ENCODE measurements around the gene MACROD2. TPM values are rescaled to one million over a fixed set of nuclear protein-coding genes. Genes with fewer than 3 reads are reported as not detected.
A peak's percentile ranks its signal among the peaks of the same experiment; 100 is the strongest.
"Not testable (repeated sequence)": the region's sequence is repeated elsewhere in the genome, so short reads cannot be mapped to it uniquely, and the experiment has no call there.

MACROD2 gene
- polyA plus RNA-seq, 2 of the 4 experiments (the other 2 are of a cell fraction) = 0.96 to 1.3 TPM

DNA sequence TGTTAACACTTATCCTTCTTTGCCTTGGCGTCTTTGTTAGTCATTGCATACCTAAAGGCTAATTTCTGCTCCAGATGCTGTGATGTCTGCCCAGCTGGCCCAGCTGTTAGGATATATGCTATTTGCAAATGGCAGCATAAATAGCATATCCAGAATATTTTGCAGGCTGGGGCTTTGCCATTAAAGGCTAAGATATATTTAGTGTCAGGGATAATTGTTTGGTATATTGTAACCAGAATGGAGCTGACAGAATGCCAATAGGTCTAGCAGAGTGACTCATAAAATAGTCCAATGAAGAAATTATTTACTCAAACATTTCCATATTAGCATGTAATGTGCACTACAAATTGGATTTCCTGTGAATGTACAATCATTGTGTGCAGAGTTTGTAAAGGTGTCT lies 926.2 kb downstream of the MACROD2 start (continued):
- TF ChIP-seq GATA3 (IDR thresholded peaks at IDR 0.05; ENCODE audit: borderline replicate concordance) (no peak), ESRRA (IDR thresholded peaks at IDR 0.05; ENCODE audit: borderline replicate concordance, low read length) (no peak)

DNA sequence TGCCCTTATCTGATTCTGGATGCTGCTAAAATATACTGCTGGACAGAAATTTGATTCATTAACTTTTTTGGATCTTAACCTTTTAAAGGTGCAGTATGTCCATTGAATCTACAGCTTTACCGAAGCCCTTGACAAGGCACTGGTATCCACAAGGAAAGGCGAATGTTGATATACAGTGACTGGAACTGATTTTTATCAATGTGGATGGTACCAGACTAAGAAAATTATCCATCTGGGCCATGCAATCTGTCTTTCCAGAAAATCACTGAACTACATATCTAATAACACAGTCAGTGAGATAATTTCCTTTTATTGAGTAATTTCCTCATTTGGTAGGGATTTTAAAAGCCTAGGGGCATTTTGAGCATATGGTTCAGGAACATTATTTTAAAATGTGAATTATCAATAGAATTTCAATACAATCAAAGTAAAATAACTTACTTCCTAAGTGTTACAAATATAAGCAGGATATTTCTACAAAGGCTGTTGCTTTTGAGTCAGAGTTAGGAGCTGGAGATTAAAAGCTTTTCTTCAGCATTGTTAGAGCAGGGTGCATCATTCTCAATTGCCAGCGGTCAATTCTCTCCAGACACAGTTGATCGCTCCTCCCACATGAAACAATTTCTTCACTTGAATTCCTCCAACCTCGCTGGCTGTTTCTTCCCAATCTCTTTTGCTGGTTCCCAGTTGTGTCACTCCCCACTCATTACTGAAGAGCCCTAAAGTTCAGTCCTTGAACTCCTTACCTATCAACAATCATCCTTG lies 927.4 kb downstream of the MACROD2 start:
- H3K9me3 ChIP-seq = 0 out of 3 replicates have a peak, but pooled peaks cover 2% of the 10 kb centered on the region
- WGBS (ENCODE audit: missing lambda C conversion rate) = 94% methylated on average over 5 of the region's 5 CpGs
- TF ChIP-seq EP300 (IDR thresholded peaks at IDR 0.05) (no peak), RNF2 (IDR thresholded peaks at IDR 0.05; ENCODE audit: borderline replicate concordance, low read depth) (no peak), RCOR1 (IDR thresholded peaks at IDR 0.05; ENCODE audit: low read depth, low read length) (no peak), BHLHE40 (IDR thresholded peaks at IDR 0.05; ENCODE audit: low read depth, low read length) (no peak), SMC3 (IDR thresholded peaks at IDR 0.05) (no peak), RFX5 (IDR thresholded peaks at IDR 0.05) (no peak)
- H3K4me1 ChIP-seq = peaks cover 36% of the 10 kb centered on the region
- CTCF ChIA-PET = no interaction called here
- no peak overlapping the region for H3K4me2 ChIP-seq
- H3K4me3 ChIP-seq = no peak overlapping the region
- FAIRE-seq (no peak), ATAC-seq (no peak), DNase-seq (ENCODE audit: low read depth in 1 of 2, low spot score in 1 of 2) (no peak)
- 0 out of 6 replicates have a peak overlapping the region, but pooled peaks of 1 of the 2 experiments have one; percentile 17 for H3K27ac ChIP-seq
- POLR2A ChIA-PET = no interaction called here

DNA sequence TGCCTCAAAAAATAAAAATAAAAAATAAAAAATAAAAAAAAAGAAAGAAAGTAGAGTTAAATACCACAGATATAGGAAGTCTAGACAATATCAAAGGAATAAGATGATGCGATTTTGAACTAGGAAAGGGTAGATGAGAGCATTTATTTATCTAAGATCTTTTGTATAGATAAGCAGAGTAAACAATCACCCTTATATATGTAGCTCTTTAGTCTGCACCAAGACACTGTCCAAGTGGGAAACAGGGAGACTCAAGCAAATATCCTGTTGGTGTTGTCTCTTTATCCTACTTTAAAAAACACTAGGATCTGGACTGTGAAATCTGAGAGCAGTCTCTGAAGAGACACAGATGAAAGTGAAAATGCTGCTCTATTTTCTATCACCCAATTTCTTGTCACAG lies 929.1 kb downstream of the MACROD2 start:
- 5% methylated on average over 1 of the region's 1 CpG for WGBS (ENCODE audit: missing lambda C conversion rate)
- DNase-seq (ENCODE audit: low read depth in 1 of 2, low spot score in 1 of 2) (peak in 1 of 2 experiments; percentile 26), ATAC-seq (peak in 1 of 2 experiments; percentile 60; a peak in 2 of 6 replicates), FAIRE-seq (peak; percentile 95)
- POLR2A ChIA-PET = no interaction called here
- Histone ChIP-seq H3K9me3 (0 out of 3 replicates have a peak, but pooled peaks cover 2% of the 10 kb centered on the region), H3K4me2 (peak overlapping the region; percentile 69), H3K4me1 (peaks cover 35% of the 10 kb centered on the region), H3K27ac (peak overlapping the region; percentile 47 to 73), H3K4me3 (no peak overlapping the region)
- TF ChIP-seq RARB (CRISPR knock-in tag; IDR thresholded peaks at IDR 0.05) = no peak
- no peak for TF ChIP-seq PBX3 (IDR thresholded peaks at IDR 0.05)
- TF ChIP-seq ZC3H11A (IDR thresholded peaks at IDR 0.05) = no peak
- TF ChIP-seq CBX8 (IDR thresholded peaks at IDR 0.05) = no peak
- TF ChIP-seq FOXS1 (CRISPR knock-in tag; IDR thresholded peaks at IDR 0.05) = no peak
- no peak for TF ChIP-seq HES2 (IDR thresholded peaks at IDR 0.05)
- TF ChIP-seq HEYL (CRISPR knock-in tag; IDR thresholded peaks at IDR 0.05) = no peak
- CTCF ChIA-PET = no interaction called here

DNA sequence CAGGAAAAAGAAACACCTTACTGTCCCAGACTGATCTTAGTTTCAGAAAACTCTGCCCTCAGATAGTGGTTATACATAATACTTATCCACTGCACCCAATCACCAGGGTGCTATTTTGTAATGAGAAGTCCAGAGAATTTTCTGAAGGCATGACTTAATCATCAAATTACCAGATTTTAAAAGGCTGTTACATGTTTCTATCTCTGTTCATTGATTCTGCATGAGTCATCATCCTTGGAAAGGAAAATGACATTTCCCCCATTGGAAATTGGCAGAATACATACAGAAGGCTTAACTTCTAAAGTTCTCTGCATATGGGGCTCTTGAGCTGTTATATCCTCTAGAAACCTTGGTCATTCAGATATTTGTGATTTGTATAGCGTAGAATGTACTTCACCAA lies 930.0 kb downstream of the MACROD2 start:
- DNase-seq (ENCODE audit: low read depth in 1 of 2, low spot score in 1 of 2) (no peak), FAIRE-seq (no peak), ATAC-seq (no peak)
- 0 out of 3 replicates have a peak, but pooled peaks cover 2% of the 10 kb centered on the region for H3K9me3 ChIP-seq
- ChIA-PET CTCF (no interaction called here), POLR2A (no interaction called here)
- peak overlapping the region in 1 of 2 experiments; percentile 73; a peak in 1 of 6 replicates for H3K27ac ChIP-seq
- no peak overlapping the region for H3K4me3 ChIP-seq
- H3K4me2 ChIP-seq = peak overlapping the region; percentile 69
- TF ChIP-seq FOSL2 (IDR thresholded peaks at IDR 0.05) = 0 out of 2 replicates have a peak, but pooled peaks have one; percentile 14
- peak; percentile 89 for TF ChIP-seq FOSL2 (CRISPR knock-in tag; IDR thresholded peaks at IDR 0.05)
- no peak for TF ChIP-seq RCOR1 (IDR thresholded peaks at IDR 0.05; ENCODE audit: low read depth, low read length)
- no peak for TF ChIP-seq JUN (IDR thresholded peaks at IDR 0.05)
- no peak for TF ChIP-seq CBX2 (IDR thresholded peaks at IDR 0.05; ENCODE audit: borderline replicate concordance, low read depth)
- whole genome bisulfite sequencing (ENCODE audit: missing lambda C conversion rate) = 93% methylated on average over 1 of the region's 1 CpG
- peaks cover 26% of the 10 kb centered on the region for H3K4me1 ChIP-seq

DNA sequence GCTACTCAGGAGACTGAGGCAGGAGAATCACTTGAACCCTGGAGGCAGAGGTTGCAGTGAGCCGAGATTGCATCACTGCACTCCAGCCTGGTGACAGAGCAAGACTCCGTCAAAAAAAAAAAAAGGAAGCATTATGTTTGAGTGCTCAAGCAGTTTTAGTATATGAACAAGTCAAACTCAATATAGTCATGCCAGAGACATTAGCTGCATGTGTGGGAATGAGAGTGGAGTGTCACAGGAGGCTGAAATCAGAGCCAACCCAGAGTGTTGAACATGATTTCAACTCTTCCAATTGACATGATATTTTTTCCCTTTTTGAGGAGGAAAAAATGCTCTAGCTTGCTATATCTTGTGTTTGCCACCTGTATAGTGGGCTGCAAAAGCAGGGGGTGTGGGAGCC lies 931.1 kb downstream of the MACROD2 start:
- POLR2A ChIA-PET = interaction anchor here (0.7 kb wide), 1 partner anchor 236 kb away, joined by 5 read pairs; no protein-coding TSS in a partner anchor
- H3K4me3 ChIP-seq; CTCF ChIA-PET; DNase-seq (ENCODE audit: low read depth in 1 of 2, low spot score in 1 of 2); ATAC-seq; H3K27ac ChIP-seq; H3K9me3 ChIP-seq; FAIRE-seq; H3K4me2 ChIP-seq: not testable (repeated sequence)
- 87% methylated on average over 2 of the region's 2 CpGs for WGBS (ENCODE audit: missing lambda C conversion rate)
- peaks cover 23% of the 10 kb centered on the region for H3K4me1 ChIP-seq

Measured in A549 (cell line).